Measurements from ENCODE around the gene ADGRA1.

- TF ChIP-seq CTCF (IDR thresholded peaks at IDR 0.05) (no peak), POLR2A (IDR thresholded peaks at IDR 0.05) (no peak)
Measured at GRCh38 chr10:133088956-133089800, 1.5 kb downstream of the ADGRA1 start.
